GM18951 (cell line): ENCODE measurements around the gene MAML1.

ENCODE experiments used
- POLR2A ChIP-seq: IDR thresholded peaks from 4 replicates; pipeline ENCODE4 v1.6.1; 2011; ENCODE audit warnings: mild to moderate bottlenecking; ENCODE audit not compliant: insufficient read length, insufficient read depth; ENCODE audit errors: extremely low read depth
- in situ Hi-C: fragments of 300-500 bp; cut with MboI; formaldehyde crosslinking; loops from one replicate; pipeline ENCODE4 v1.12.0; 2022; ENCODE audit warnings: low sequenced_read_pairs, mixed read lengths, inconsistent platforms; ENCODE audit not compliant: unreplicated experiment

The MAML1 gene

DNA sequence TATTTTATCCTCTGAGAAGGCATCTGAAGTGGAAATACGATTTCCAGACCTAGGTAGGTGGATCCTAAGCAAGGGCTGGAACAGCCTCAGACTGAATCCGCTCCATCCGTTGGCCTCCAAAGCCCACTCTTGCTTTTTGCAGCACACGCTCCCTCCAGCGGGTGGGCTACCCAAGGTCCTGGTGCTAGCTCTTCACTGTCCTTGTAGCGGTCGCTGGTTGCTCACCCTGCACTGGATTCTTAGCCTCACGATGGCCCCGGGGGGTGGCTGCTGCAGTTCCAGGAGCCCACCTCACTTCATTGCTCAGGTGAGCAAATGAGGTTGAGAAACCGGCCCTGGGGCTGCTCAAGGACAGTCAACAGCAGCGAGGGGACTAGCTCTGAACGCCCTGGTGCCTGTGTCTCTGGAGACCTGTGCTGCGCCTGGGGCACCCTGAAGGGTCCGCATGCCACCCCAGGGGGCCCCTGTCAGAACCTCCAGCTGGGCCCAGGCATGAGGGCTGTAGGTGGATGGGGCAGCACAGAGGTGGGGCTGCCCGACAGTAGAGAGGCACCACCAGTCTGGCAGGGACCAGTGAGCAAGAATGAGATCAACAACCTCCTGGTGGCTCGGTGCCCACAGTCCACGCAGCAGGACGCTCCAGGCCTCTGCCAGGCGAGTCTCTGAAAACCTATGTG is 69.7 kb downstream of the MAML1 start:
- no peak for TF ChIP-seq POLR2A
- in situ Hi-C loops, result no loop called here

DNA sequence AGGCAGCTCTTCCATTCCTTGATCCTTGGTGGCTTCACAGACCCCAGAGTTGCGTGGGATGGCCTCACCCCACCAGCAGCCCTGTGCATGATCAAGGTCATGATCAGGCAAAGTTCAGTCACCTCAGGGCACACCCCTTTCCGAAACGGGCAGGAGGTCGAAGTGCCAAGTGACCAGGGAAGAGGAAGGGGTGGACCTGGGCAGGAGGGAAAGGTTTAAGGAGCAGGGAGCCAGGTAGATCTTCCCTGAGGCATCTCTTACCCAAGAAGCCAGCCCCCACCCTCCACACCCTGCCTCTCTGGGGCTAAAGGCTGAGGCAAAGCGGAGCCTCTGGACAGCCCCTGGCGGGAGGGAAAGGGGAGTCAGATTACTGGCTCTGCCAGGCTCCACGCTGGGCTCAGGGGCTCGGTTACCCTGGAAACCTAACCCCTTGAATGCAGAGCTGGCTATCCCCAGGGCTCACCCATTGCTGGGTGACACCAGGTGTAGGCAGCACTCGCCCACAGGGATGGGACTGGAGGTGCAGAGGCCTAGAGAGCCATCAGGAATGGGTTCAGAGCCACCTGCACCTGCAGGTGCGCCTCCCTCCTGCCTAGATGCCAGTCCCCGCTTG is 70.4 kb downstream of the MAML1 start:
- no peak for TF ChIP-seq POLR2A
- in situ Hi-C loops, result no loop called here

DNA sequence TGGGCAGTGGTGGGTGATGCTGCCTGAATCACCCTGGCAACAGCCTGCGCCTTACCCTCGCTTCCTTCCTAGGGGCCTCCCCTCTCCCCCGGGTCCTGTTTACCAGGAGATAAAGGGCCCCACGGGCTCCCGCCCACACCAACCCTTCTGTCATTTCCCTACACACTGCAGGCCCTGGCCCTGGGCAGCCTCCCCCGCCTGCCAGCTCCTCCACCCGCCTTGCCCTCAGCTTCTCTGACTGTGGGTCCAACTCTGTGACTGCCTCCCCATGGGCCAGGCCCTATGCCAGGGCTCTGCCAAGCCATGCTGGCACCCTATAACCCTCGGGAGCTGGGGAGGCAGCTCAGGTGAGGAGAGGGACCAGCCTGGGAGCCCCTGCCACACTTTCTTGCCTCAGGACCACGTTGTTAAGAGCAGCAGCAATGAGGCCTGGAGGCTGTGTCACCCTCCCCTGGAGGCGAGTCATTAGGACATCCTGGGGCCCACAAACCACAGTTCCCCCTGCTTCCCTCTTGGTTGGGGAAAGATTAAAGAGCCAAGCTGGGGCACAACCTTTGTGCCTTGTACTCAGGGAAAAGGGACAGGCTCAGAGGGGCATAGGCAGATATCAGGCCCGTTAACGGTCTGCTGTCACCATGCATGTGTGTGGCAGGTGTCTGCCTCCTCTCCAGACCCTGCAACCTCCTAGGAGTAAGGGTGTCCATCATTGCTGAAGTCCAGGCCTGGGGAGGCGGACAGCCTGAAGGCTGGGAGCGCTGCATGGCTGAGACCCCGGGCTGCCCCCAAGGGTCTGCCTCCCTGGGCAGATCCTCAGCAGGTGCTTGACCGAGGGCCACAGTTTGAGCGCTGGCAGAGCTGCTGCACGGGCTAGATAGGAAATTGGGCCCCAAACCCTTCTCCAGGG is 71.3 kb downstream of the MAML1 start:
- in situ Hi-C loops, result no loop called here
- TF ChIP-seq POLR2A, result no peak

DNA sequence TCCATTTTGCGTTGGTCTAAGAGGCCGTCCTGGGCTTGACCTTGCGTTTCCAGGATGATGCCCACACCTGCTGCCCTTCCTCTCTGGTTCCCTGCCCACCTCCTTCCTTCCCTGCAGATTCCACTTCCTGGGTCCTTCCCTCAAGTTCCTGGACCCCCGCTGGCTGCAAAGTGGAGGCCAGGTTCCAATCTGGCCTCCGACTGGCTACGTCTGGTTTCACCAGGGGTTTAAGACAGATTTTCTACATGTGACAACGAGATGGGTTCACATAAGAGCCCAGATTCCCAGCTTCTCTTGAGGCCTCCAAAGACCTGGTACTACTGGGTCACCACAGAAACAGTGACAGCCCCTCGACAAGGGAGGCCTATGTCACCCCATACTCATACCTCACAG is 71.9 kb downstream of the MAML1 start:
- in situ Hi-C loops, result no loop called here
- no peak for TF ChIP-seq POLR2A

DNA sequence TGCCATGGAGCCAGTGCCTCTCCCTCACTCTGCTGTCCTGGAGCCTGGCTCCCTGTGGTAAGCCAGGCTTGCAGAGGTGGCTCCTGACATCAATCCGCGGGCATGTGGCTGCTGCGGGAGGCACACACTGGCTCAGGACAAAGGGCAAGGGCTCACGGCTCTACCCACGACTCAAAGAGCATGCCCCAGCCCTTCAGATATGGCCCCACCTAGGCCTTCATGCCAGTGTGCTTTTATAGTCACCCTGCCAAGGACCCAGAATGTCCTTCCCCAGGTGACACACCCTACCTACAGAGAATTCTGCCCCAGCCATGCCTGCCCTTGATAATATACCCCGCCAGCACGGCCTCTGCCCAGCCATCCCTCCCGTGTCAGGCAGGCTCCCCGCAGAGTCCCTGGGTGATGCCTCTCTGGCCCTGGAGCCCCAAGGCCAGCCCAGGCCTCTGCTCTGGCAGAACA is 72.5 kb downstream of the MAML1 start:
- no peak for TF ChIP-seq POLR2A
- in situ Hi-C loops, result no loop called here

DNA sequence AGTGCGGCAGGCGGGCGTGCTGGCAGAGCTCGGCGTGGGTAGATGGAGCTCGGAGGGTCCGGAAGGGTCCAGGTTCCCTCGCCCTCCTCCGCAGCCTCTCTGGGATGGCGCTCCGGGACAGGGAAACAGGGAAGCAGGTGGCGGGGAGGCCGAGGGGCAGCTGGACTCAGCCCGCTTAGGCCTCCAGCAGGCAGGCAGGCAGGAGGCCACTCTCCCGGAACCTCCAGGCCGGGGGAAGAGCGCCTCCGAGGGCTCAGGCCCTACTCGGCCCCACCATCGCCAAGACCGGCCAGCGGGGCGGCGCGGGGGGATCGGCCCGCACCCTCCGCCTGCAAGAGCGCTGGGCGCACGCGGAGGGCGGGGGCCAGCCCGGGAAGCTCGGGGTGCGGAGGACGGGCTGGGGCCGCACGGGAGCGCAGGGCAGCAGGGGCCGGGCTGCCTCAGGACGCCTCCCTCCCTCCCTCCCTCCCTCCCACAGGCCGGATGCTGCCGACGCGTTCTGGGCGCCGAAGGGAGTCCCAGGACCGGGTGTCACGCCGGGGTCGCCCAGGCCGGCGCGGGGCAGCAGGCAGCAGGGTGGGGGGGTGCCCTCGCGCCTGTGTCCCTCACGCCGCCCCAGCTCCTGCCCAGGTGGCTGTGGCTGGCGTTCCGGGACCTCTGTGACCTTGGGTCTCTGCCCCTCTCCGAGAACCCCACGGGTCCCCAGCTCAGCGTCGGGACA is 73.1 kb downstream of the MAML1 start:
- in situ Hi-C loops, result no loop called here
- peak; percentile 40 for TF ChIP-seq POLR2A

DNA sequence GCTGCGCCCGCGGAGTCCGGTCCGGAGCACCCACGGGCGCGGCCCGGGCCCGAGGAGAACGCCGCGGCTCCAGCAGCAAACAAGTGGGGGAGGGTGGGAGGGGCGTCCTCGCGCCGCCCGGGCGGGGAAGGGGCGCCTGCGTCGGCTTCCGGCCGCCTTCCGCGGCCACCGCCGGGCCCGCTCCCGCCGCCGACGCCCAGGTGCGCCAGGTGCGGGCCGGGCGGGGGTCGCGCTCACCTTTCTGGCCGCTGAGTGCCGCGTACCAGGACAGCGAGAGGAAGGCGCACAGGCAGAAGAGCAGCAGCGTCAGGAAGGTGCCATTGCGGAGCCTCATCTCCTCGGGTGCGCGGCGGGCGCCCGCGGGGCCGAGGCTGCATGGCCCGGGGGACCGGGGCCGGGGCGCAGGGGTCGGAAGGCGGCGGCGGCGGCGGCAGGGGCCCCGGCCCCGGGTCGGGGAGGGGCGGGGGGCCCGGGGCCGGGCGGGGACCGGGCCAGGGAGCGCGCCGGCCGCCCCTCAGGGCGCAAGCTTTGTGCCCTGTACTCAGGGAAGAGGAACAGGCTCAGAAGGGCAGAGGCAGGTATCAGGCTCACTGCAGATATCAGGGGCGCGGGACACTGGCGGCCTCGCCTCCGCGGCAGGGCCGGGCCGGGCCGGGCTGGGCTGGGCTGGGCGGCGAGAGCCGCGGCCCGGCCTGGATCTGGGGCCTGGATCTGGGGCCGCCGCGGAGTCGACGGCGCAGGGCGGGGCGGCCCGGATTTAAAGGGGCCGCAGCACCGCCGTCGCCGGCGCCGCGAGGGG is 73.8 kb downstream of the MAML1 start, which contains the start of gene MGAT4B:
TSS of gene MGAT4B (minus strand) at position 617 of the 799 bp plus-strand sequence. CDS start at position 334, 283 bp downstream.
- TF ChIP-seq POLR2A, result peak; percentile 72
- in situ Hi-C loops, result no loop called here

DNA sequence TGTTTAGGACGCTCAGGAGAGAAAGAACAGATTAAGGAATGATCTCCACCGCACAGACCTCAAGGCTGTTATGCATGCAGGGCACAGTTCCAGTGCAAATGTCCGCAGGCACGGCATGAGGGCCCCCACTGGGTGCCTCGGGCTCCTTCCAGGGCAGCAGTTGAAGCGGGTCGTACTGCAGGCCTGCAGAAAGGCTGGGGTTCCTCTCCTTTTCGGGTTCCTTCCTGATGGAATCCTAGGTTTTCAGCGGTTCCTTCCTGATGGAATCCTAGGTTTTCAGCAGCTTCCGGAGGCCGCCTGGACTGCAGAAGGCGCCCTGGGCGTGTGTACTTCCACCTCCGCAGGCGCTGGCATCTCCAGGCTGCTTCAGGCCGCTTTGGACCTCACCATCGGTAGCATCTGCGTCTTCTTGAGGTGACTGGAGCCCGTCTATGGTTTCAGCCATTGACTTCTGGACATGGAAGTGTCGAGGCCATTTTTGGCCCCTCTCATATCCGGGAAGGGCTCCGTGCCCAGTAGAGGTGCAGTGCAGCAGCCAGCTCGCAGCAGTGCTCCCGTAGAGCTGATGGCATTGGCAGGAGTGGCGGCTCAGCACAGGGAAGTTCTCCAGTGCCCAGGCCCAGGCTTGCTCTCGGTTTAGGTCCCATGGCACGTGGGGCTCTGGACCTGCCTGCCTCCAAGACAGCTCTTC is 79.7 kb downstream of the MAML1 start:
- in situ Hi-C loops, result no loop called here
- no peak for TF ChIP-seq POLR2A

DNA sequence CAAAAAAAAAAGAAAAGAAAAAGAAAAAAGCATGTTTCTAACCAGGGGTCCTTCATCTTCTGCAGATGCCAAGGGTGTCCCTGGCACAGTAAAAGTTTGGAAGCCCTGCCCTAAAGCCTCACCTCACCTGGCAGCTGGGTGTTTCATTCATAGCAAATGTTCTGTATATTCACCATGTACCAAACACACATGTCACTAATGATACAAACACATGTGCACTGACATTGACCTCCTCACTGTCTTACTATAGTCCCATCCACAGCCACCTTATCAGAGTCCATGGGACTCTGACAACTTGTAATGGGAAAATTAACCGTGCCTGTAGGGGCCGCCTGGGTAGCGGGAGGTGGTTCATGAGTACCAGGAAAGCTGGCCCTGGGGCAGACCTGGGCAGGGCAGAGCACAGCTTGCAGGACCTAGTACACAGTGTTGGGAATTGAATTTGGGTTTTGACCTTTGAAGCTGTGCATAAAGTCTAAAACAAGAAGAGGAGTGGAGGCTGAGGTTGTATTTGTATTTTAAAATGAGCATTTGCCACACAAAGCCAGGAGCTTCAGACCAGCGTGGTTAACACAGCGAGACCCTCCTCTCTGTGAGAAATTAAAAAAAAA is 80.5 kb downstream of the MAML1 start:
- TF ChIP-seq POLR2A, result no peak
- in situ Hi-C loops, result no loop called here

DNA sequence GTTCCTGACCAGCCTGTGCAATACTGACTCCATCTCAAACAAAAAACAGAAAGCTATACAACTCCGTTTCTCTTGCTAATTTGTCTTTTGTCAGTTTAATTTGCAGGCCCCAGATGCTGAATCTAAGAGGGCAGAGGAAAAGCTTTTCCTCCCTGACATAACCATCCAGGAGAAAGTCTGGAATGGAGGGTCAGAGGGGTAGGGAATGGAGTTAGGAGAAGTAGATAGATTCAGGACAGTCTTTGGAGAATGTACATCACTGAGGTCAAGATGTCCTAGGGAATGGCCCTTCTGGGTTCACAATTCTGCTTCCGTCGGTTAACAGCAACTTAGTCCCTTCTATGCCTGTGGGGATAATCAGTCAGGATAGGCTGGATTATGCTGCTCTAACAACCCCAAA is 81.5 kb downstream of the MAML1 start:
- in situ Hi-C loops, result no loop called here
- no peak for TF ChIP-seq POLR2A

DNA sequence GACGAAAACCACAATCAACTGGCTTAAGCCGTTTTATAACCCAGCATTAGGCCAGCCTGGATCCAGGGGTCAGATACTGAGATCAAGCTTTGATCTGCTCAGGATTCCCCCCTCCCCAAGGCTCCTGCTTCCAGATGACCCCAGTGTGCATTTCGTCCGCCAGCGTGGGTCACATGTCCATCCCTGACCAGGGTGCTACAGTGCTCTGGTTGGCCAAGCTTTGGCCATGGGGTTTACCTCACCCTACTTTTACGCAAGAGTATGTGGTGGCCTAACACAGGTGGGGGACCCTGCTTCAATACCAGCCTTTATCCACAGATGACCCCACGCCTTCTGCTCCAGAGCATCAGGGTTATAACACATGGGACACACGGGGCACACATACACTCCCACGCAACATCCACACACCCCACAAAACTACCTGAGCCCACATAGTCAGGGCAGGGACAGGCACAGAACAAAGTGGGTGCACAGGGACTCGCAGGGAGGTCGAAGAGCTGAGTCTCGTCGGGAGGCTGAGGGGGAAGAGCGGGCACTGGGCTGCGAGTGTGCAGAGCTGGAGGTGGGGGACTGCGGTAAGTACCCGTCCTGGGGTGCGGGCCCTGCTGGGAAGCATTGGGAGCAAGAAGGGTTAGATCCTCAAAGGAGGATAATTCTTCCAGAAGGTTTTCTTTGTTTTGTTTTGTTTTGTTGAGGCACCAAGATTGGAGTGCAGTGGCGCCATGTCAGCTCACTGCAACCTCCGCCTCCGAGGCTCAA is 83.0 kb downstream of the MAML1 start:
- no peak for TF ChIP-seq POLR2A
- in situ Hi-C loops, result no loop called here
